Stomach (tissue), 4 donors: ENCODE results near the gene NKAIN2.

Experiments used
- CTCF ChIP-seq, 7 experiments: fragments of 450-650 bp in 4 of 7; fragments of 200-600 bp in 3 of 7; sonication (generic) in 3 of 7; IDR thresholded peaks; one replicate each; pipeline ENCODE4 v1.5.1; 2016 to 2019; ENCODE audit warnings: antibody characterized with exemption in 7 of 7, control low read depth in 2 of 7, mild to moderate bottlenecking in 1 of 7
- POLR2A ChIP-seq, 4 donors: fragments of 450-650 bp; IDR thresholded peaks; one replicate each; pipeline ENCODE4 v1.6.1; 2016; ENCODE audit warnings: antibody characterized with exemption in 4 of 4, control low read depth in 2 of 4, mild to moderate bottlenecking in 1 of 4, moderate library complexity in 1 of 4

DNA sequence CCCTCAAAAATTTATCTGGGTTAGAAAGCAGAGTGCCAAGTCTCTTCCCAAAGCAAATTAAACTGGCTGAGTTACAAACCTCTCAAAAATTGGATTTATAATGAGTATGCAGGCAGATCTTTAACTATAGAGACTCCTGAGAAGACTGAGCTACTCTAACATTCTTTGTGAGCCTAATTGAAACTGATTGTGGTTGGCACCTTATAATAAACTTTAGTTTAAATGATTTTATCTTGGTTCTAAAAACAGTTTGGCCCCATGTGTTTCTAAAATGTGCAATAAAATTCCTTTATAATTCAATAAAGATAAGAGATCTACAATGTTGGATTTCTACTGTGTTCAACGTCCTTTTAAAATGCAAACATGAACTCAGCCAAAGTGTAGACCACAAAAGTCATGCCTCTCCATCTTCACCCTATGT lies 678.4 kb downstream of the NKAIN2 start:
- TF ChIP-seq CTCF (IDR thresholded peaks at IDR 0.05) (no peak), POLR2A (IDR thresholded peaks at IDR 0.05) (no peak)
